HG03558 (cell line): ENCODE results near the gene SEMA5B.

Experiments used
- ATAC-seq: cut with Tn5 transposase; IDR thresholded peaks from one replicate; pipeline ENCODE4 v1.9.1; 2021; ENCODE audit warnings: moderate number of reproducible peaks; ENCODE audit not compliant: unreplicated experiment; ENCODE audit errors: extremely low read depth

SEMA5B gene

DNA sequence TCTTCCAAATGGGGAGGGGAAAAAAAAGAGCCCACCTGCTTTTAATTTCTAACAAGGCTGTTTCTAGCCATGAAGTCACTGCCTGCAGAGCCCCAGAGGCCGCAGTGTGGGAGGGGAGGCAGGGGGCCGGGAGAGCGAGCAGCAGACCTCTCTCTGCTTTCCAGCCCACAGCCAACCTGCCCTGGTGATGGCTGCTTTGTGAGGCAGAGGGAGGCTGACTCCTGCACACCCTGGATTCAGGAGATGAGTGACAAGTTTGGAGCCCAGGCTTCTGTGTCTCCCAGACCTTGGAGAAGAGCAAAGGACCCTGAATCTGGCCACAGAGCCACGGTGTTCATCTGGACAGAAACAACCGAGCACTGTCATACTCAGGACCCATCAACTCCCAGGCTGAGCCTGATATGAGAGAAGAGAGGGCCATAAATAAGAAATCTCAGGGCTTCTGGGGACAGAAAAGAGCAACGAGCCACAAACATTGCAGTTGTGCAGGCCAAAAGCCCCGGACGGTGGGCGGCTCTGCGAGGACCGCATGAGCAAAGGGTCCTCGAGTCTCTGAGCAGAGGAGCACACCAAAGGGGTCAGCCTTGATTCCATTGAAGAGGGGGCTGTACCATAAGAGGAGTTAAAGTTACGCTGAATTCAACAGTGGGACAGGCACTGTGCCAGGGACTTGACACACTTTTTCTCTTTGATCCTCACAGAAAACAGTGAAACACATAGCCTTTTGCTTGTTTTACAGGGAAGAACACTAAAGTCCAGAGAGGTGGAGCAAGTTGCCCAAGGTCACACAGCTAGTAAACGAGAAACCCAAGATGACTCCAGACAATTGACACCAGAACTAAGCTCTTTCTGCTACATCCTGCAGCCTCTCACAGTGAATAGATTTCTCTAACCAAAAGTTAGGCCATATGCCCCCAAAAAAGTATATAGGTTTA, 97.2 kb downstream of the SEMA5B start:
- no peak for ATAC-seq

DNA sequence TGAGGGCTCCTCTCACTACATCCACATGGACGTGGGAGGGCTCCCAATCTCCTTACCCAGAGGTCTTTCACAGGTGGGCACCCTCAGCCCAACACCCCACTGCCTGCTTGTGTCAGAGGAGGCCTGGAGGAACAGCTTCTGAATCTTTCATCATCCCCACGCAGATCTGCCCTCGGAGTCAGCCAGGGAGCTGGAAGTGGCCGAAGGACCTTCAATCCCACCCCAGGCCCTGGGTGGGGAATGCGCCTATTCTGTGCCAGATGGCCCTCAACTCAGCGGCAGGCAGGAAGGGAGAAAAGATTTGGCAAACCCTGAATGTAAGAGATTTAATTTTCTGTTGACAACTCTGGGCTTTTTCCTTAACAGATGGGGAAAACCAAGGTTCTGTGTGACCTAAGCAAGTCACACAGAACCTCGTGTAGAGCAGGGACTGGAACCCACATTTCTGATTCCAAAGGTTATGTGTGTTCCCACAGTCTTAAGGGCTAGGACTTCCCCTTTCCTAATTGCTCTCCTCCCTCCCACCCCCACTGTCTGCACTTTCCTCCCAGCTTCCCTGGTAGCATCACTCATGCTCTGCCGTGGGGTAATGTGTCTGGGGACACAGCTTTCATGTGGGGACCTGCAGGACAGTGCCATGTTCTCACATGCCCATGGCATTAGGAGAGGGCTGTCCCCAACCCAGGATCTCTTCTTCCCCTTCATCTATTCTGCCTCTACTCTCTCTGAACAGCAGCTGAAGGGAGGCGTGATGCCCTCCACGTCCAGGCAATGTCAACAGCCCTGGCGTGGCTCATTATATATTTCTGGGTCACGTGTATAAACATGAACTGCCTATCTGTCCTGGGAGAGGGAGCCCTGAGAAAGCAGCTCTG, 98.1 kb downstream of the SEMA5B start:
- no peak for ATAC-seq

DNA sequence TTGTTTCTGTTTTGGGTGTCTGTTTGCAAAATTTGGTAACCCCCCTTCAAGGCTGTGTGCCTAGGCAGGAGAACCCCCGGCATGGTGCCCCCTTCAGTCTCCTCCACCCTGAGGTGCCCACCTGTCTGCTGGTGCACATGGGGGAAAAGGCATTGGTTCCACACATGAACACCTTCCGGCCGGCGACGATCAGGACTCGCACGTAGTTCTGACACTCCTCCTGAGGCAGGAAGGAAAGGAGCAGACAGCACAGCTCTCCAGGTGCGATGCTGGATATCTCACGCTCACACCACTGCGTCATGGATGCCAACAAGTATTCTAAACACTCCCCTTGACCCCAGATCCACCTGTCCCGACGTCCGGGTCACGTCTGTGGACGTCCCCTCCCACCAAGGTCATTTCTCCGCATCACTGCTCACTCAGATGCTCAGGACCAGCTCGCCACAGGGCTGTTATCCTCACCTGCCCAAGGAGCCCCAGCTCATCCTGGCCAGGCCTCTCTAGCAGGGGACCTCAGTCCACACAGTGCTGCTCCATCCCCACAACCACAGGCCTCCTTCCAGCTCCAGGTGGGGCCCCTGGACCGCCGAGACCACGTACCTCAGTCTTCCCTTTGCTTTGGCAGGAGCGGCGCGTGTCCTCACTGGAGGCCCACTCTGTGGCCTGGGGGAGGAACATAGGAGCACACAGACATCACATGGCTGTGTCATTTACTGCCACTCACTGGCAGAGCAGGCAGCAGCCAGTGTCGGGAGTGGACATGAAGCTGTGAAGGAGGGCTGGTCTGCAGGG, 99.0 kb downstream of the SEMA5B start:
- no peak for ATAC-seq

DNA sequence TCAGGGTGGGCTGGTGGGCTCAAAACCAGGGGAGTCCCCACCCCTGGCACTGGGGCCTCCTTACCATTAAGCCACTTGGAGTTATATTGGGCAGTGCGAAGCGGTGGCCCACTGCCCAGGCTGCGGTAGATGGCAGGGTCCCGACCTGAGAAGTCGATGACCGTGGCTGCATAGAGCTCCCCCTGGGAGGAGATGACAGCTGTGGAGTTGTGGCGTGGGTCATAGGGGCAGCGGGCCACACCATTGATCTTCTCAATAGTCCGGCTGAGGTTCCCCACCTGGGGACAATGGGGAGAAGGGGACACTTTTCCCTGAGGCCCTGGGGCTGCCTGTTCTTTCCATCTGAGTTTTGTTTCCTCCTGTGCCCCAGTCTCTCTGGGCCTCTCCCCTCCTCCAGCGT, 99.8 kb downstream of the SEMA5B start:
- ATAC-seq, result no peak

DNA sequence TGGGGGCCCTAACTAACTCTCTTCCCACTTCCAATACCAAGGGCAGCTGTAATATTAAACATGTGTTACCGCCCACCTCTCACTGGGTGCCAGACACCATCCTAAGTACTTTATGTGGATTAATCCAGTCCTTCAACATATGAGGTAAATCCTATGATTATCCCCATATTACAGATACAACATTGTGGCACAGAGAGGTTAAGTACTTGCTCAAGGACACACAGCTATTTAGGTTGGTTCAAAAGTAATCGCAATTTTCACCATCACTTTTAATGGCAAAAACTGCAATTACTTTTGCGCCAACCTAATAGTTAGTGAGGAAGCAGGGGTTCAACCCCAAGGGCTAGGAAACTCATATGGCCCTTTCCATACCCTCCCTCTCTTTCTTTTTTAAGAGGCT, 100.8 kb downstream of the SEMA5B start:
- no peak for ATAC-seq

DNA sequence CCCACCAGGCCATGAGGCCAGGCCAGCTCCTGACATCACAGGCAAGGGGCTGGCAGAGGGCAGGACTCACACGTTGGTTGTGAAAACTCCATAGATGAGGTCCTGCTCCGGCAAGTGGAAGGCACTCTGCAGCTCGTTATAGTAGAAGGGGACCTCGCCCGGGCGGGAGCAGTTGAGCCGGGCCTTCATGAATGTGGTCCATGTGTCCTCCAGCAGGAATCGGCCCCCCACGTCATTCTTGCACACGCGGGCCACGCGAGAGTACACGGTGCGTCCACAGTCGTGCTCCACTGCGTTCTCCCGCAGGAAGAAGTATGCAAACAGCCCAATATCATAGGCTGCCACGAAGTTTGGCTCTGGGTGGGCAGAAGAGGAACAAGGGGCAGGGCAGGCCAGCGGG, 101.2 kb downstream of the SEMA5B start:
- ATAC-seq, result no peak

DNA sequence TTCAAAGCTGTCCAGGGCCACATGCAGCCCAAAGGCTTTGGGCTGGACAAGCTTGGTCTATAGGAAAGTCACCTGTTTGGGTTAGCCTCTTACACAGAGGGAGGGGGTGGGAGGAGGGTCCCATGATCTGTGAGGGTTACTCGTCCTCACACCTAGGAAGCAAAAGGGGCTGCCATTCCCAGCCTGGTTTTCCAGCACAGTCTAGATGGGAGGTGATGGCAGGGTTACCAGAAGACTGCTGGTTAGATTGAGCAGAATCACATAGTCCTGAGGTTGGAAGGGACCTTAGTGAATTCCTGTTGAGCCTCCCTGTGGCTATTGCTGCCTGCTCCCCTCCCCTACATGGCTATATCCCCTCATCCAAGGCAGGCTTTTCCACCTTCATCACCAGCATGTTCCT, 101.8 kb downstream of the SEMA5B start:
- no peak for ATAC-seq

DNA sequence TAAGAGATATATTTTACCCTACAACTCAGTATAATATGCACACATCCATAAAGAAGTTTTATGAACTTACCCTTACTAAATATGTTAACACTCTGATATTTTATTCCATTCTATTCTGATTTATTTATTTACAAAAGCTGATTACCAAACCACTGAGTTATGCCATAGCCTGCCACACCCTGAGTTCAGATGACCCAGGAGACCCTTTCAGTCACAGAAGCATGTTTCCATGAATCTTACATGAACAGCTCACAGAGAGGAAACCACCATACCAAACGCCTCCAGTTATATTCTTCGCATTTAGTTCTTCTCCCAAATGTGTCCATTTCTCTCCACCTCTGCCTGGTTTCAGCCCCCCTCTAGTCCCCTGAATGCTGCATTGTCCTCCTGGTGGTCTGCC, 103.5 kb downstream of the SEMA5B start:
- ATAC-seq, result no peak

DNA sequence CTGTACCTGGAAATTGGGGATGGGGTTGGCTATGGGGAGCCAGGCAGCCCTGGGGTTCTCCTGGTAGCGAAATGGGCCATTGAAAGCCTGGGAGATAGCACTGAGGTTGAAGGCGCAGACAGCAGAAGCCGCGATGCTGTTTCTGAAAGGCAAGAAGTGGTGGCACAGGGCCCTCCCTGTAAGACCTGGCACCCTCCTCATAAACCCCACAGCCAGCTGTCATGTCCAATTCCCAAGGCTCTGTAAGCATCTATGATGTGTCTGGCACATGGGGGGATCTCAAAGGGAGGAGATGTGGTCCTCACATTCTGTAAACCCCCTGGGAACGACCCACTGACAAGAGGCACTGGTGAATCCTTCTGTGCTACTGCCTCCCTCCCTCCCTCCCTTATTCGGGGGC, 104.0 kb downstream of the SEMA5B start:
- no peak for ATAC-seq

DNA sequence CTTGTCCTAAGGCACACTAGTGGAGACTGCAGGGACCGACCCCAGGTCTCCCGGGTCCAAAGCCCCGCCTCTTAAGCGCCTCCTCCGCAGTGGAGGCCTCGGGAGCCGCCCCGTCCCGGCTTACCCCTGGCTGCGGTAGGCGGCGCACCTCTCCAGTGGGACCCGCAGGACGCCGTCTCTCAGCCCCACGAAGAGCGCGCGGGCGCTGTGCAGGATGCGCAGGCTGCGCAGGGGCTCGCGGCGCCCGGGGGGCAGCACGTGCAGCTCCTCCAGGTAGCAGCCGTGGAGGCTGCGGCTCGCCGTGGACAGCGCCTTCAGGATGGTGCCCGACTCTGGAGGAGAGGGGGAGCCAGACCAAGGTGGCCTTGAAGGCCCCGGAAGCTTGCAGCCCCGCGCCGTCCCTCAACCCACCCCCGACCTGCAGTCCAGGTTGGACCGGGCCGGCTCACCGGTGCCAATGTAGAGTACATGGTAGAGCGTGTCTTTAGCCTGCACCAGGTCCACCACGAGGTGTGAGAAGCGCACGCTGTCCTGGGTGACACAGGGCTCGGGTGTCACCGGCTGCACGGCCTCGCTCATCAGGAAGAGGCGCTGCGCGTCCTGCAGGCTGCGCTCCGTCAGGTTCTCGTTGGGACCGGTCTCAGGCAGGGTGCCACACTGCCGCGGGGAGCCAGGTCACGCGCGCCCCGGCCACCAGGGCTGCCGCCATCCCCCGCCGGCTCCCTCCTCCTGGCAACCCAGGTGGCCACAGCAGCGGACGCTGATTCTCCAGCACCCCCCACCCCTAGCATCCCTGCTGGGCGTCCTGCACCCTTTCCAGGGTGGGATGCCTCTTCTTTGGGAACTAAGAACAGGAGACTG, 105.5 kb downstream of the SEMA5B start:
- ATAC-seq, result no peak

DNA sequence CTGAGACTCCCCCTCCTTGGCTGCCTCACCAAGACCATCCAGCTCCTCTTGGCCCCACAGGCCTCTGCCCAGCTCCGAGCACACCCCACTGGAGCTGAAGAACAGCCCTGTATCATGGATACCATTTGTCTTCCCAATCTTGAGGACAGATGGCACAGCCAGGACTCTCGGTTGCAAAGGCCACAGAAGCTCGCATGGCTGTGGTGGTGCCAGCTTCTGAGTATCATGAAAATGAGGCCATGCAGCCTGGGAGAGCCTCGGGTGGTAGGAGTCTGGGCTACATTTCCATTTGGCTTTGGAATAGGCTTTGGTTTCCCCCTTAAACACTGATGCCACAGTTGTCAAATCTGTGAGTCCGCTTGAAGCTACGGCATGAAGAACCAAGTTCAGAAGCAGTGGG, 106.6 kb downstream of the SEMA5B start:
- ATAC-seq, result no peak

DNA sequence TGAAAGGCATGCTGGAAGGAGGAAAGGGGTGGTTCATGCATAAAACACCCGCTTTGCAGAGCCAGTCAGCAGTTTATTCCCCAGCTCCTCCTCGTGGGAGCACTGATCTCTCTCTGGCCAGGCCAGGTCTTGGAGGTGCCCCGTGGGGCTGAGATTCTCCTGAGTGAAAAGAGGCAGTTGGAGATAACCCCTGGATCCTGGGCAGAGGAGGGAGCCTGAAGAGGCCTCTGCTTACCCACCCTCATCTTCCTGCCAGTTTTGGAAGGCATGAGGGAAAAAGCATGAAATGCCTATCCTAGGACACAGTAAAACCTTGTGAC, 108.3 kb downstream of the SEMA5B start:
- ATAC-seq, result no peak

DNA sequence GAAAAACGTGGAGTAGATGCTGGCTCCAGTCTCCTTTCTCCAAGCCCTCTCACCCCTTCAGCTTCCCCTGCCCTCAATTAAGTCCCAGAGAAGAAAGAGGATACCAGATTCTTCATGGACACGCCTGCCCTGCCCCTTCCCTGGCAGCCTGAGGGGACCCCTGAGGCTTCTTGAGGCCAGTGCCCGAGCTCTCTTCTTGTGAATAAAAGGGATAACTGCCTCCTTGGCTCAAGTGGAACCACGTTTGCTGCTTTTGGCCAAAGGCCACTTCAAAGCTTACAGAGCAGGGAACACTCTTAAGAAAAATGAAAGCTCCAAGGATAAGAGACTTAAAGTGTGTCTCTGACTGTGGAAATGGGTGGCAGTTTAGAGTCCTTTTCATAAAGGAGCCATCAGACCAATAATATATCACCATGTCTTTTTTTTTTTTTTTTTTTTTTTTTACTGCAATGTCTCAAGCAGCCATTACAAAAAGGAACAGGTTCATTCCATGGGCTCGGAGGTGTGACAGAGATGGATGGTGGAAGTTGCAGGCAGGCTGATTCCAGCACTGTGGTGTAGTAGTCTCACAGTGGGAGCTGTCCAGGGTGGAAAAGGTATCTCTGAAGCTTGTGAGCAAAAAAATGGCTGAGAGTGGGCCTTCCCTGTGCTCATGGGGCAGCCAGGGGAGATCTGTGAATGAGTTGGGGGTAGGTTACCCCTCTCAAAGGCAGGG, 108.8 kb downstream of the SEMA5B start:
- ATAC-seq, result no peak

DNA sequence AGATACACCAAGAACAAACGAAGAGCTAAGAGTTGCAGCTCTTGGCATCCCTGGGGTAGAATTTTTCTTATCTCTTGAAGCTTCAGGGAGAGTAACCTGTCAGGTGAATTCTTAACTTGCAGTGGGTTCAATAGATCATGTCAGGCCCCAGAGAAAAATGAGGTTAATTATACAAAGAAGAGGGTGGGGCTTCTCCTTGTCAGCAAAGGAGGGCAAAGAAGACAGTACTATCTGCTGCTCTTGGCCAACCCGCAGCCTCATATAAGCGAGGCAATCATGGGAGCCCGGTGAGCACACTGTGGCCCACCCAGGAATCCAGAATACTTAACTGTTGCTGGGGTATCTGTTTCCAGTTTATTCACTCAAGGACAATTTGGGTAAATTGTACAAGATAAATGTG, 110.2 kb downstream of the SEMA5B start:
- ATAC-seq, result no peak

DNA sequence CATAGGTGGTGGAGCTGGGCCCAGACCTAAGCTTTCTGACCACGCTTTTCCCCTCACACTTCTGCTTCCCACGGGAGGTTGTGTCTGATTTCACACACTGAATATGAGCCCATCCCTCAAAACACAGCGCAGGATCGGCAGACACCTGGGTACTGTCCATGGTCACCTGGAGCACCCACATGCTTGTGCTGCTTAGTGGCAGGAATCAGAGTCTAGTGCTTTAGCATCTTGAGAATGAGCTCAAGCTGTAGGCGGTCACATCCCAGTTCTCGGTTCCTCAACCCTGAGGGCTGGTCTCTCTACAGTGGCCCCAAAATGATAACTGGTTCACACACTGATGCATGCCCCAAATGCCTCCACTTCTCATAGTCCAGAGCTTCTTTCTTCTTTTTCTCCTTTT, 111.0 kb downstream of the SEMA5B start:
- no peak for ATAC-seq

DNA sequence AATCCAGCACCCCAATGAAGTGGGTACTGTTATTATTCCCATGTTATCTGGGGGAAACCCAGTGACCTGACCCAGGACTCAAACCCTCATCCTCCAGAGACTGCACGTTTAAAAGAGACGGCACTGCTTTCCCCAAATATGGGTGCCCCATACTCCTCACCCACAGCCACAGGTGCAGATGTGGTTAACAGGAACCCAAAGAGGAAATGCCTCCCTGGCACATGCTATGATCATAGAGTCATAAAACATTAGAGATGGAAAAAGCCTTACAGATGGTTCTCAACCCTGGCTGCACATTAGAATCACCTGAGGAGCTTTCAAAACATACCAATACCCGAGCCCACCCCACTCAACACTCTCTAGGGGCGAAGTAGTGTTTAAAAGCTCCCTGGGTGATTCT, 111.5 kb downstream of the SEMA5B start:
- no peak for ATAC-seq

DNA sequence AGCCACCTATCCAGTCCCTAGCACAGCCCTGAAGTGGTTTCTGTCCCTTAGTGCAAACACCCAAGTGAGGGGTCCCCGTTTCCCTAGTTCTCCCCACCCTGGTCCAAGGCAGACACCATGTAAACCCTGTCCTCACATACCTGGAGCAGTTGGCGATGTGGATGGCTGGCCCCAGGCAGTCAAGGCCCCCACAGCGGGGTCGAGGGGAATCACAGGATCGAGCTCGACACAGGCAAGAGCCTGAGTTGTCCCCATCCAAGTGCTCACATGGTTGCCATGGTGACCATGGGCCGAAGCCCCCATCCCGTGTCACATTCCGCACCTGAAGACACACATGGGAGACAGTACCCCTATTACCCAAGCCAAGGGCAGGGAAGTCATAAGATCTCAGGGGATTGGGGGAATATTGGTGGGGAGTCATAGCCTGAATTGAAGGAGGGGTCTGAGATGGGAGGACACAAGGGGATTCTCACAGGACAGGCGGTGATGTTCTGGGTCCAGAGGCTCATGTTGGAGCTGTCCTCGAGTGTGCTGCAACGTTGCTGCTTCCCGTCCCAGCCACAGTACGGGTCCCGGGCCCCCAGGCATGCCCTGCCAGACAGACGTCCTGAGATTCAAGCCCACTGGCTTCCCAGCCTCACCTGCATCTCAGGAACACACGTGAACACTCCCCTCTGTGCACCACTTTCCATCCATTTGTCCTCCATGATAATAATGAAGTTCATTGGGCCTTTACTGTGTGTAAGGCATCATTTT, 112.1 kb downstream of the SEMA5B start:
- ATAC-seq, result no peak

DNA sequence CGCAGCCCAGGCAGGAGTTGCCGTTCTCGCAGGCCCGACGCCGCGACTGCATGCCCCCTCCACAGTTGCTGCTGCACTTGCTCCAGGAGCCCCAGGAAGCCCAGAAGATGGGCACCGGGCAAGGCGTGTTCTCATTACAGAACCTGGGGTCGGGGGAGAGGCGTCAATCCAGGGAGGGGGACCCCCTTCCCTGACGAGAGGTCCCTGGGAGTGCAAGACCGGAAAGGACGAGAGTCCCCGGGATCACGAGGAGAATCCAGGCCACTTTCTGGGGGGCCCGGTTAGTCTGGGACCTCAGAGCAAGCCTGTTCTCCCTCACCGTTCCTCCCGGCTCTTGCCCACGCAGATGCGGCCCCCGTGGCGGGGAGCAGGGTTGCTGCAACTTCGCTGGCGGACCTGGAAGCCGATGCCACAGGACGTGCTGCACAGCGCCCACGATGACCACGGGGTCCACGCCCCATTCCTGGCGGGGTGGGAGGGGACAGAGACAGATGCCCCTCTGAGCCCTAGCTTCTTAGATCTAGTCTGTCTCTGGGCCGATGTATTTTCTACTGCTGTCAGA, 113.9 kb downstream of the SEMA5B start:
- ATAC-seq, result no peak
